ENCODE data around the gene SHBG. TPM values are rescaled to one million over a fixed set of nuclear protein-coding genes. Genes with fewer than 3 reads are reported as not detected.

The SHBG gene
- total and polyA plus RNA-seq, 10 of the 15 experiments (the other 5 are each of a cell fraction or from before 2014, with no cell fraction given): not detected

DNA sequence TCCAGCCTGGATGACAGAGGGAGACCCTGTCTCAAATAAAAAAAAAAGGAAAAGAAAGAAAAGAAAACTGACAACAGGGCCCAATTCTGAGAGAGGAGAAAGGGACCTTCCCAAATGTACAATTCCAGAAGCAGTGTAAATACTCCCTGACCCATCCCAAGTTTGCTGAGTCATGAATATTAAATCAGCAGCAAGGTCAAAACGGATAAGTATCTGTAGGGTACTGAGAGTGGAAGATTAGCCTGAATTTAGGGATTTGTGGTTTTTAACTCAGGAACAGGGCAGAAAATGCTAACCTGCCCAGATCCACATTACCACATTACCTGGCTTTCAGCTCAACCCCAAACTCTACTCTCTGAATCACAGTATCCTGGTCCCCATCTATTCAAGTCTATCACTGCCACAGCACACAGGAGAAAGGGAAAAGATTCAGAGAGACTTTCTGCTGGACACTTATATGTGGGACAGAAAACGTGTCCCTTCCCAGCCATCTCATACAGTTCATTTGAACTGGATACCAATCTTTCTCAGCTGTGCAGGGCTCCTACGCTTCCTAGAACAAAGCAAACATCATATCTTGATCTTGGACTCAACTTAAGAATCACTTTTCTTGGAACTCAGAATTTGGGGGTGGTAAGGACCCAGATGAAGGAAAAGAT lies 18.2 kb upstream of the SHBG start (continued):
- TF ChIP-seq MXI1 (IDR thresholded peaks at IDR 0.05; ENCODE audit: low read depth, low read length) (no peak), CREB1 (IDR thresholded peaks at IDR 0.05; ENCODE audit: low read depth) (no peak), ZNF274 (IDR thresholded peaks at IDR 0.05; ENCODE audit: insufficient read depth, insufficient read length) (no peak)

DNA sequence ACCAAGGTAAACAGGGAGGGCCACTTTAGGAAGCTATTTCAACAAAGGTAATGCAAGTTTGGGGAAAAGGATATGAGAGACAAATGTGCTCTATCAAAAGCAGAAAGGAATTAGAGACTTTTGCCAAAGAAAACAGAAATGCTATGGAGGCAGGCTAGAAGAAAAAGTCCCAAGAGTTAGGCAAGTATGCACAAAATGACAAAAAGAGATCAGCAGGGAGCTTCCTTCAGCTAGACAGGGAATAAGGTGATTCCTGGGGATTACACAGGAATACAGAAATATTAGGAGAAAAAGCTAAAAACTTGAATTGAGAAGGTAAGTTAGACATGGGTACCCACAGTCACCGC lies 17.7 kb upstream of the SHBG start:
- peaks cover 0 to 4% of the 10 kb centered on the region in 2 experiments; a peak in 1 of 4 replicates for H3K36me3 ChIP-seq (ENCODE audit: control insufficient read depth in 2 of 2, insufficient read depth in 2 of 2, low read length in 1 of 2)
- no peak for TF ChIP-seq STAT3 (IDR thresholded peaks at IDR 0.05; ENCODE audit: low read depth, low read length)
- no peak for TF ChIP-seq PAX5 (IDR thresholded peaks at IDR 0.05; ENCODE audit: borderline replicate concordance, low read depth, low read length)
- no peak for TF ChIP-seq ZNF384 (IDR thresholded peaks at IDR 0.05; ENCODE audit: borderline replicate concordance, low read depth, low read length)
- TF ChIP-seq KLF5 (IDR thresholded peaks at IDR 0.05; ENCODE audit: partially characterized antibody): no peak
- TF ChIP-seq RCOR1 (conservative IDR thresholded peaks at IDR 0.05; ENCODE audit: low read depth, low read length): no peak
- TF ChIP-seq POLR2A (IDR thresholded peaks at IDR 0.05; ENCODE audit: low read depth, low read length): no peak
- TF ChIP-seq, protein P1, sequence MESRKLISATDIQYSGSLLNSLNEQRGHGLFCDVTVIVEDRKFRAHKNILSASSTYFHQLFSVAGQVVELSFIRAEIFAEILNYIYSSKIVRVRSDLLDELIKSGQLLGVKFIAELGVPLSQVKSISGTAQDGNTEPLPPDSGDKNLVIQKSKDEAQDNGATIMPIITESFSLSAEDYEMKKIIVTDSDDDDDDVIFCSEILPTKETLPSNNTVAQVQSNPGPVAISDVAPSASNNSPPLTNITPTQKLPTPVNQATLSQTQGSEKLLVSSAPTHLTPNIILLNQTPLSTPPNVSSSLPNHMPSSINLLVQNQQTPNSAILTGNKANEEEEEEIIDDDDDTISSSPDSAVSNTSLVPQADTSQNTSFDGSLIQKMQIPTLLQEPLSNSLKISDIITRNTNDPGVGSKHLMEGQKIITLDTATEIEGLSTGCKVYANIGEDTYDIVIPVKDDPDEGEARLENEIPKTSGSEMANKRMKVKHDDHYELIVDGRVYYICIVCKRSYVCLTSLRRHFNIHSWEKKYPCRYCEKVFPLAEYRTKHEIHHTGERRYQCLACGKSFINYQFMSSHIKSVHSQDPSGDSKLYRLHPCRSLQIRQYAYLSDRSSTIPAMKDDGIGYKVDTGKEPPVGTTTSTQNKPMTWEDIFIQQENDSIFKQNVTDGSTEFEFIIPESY (IDR thresholded peaks at IDR 0.05): no peak
- no peak for TF ChIP-seq TCF12 (IDR thresholded peaks at IDR 0.05; ENCODE audit: low read depth, low read length)
- TF ChIP-seq, protein P2, sequence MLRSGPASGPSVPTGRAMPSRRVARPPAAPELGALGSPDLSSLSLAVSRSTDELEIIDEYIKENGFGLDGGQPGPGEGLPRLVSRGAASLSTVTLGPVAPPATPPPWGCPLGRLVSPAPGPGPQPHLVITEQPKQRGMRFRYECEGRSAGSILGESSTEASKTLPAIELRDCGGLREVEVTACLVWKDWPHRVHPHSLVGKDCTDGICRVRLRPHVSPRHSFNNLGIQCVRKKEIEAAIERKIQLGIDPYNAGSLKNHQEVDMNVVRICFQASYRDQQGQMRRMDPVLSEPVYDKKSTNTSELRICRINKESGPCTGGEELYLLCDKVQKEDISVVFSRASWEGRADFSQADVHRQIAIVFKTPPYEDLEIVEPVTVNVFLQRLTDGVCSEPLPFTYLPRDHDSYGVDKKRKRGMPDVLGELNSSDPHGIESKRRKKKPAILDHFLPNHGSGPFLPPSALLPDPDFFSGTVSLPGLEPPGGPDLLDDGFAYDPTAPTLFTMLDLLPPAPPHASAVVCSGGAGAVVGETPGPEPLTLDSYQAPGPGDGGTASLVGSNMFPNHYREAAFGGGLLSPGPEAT (IDR thresholded peaks at IDR 0.05; ENCODE audit: low read depth): no peak
- no peak for TF ChIP-seq WRNIP1 (IDR thresholded peaks at IDR 0.05; ENCODE audit: borderline replicate concordance, low read depth, low read length)
- no peak for TF ChIP-seq IKZF2 (IDR thresholded peaks at IDR 0.05)
- no peak for TF ChIP-seq BACH1 (IDR thresholded peaks at IDR 0.05; ENCODE audit: borderline replicate concordance)
- TF ChIP-seq ZZZ3 (IDR thresholded peaks at IDR 0.05; ENCODE audit: control insufficient read depth, insufficient read length, low read depth): no peak
- TF ChIP-seq CHD4 (IDR thresholded peaks at IDR 0.05): no peak
- H3K27me3 ChIP-seq (replicated peaks in 1 of 2; ENCODE audit: control insufficient read depth in 2 of 2, insufficient read depth in 2 of 2, low read length in 1 of 2): no peaks in the 10 kb centered on the region
- no peak for FAIRE-seq
- ChIA-PET POLR2A (interaction anchor here (0.6 to 3.6 kb wide), 6 partner anchors 16 to 91 kb away, joined by 4 to 35 read pairs (median 4); partner anchors contain the start of genes SAT2, TP53 and WRAP53), CTCF (interaction anchor here (0.6 to 3.6 kb wide), 7 partner anchors 20 to 256 kb away, joined by 3 to 18 read pairs (median 5); partner anchors contain the start of genes MPDU1, TP53 and WRAP53), RAD21 (ENCODE audit: unreplicated experiment) (interaction anchor here (0.8 kb wide), 1 partner anchor 76 kb away, joined by 3 read pairs; the partner anchor contains the start of gene WRAP53), SMC1A (ENCODE audit: uncharacterized antibody, unreplicated experiment) (interaction anchor here (0.6 to 2.9 kb wide), 3 partner anchors 16 to 35 kb away, joined by 3 to 12 read pairs (median 7); partner anchors contain the start of genes MPDU1 and SAT2)
- H3K4me1 ChIP-seq (ENCODE audit: control insufficient read depth, insufficient read depth, low read length): peaks cover 4% of the 10 kb centered on the region; the same call in 1 of the 2 replicates
- 100% methylated on average over 1 of the region's 1 CpG for WGBS (ENCODE audit: insufficient coverage, insufficient replicate concordance, low lambda C conversion rate, missing lambda C conversion rate)
- peaks cover 31% of the 10 kb centered on the region for H3K79me2 ChIP-seq (ENCODE audit: control insufficient read depth, insufficient read depth, low read length)
- H3K9ac ChIP-seq (ENCODE audit: control insufficient read depth, insufficient read depth, low read length): no peak overlapping the region
- H2AFZ ChIP-seq (ENCODE audit: control insufficient read depth, low read depth, low read length): no peak overlapping the region
- no peaks in the 10 kb centered on the region; the same call in 1 of the 2 replicates for H4K20me1 ChIP-seq (ENCODE audit: control insufficient read depth, insufficient read depth)
- H3K9me3 ChIP-seq (replicated peaks; ENCODE audit: control insufficient read depth, insufficient read depth, low read length): no peaks in the 10 kb centered on the region
- BruUV-seq (replicated peaks): no TSS peak
- H3K4me2 ChIP-seq (ENCODE audit: control insufficient read depth, insufficient read depth): peak overlapping the region; percentile 40
- in situ Hi-C loops (cut with MboI): no loop called here
- H3K4me3 ChIP-seq: peak overlapping the region; percentile 40
- intact Hi-C loops (cut with micrococcal nuclease; ENCODE audit: unreplicated experiment): loop anchor here (5.0 kb wide), 1 partner anchor 75 kb away; the partner anchor contains the start of genes TP53 and WRAP53
- no peak for DNase-seq (ENCODE audit: low read depth, low spot score)
- ATAC-seq: no peak
- H3K27ac ChIP-seq (ENCODE audit: control insufficient read depth, insufficient read depth): no peak overlapping the region
